Lower leg skin (tissue), 3 donors: ENCODE measurements around the gene PPP1R10.

ENCODE experiments used
- POLR2A ChIP-seq, 2 donors: fragments of 450-650 bp; IDR thresholded peaks; one replicate each; pipeline ENCODE4 v1.6.1; 2016 to 2017; ENCODE audit warnings: antibody characterized with exemption in 2 of 2, mild to moderate bottlenecking in 1 of 2, moderate library complexity in 1 of 2
- TF ChIP-seq, protein P1 (sequence below), 3 donors: fragments of 450-650 bp; IDR thresholded peaks; one replicate each; pipeline ENCODE4 v1.5.1; 2016; ENCODE audit warnings: antibody characterized with exemption in 3 of 3, mild to moderate bottlenecking in 3 of 3, moderate library complexity in 2 of 3

DNA sequence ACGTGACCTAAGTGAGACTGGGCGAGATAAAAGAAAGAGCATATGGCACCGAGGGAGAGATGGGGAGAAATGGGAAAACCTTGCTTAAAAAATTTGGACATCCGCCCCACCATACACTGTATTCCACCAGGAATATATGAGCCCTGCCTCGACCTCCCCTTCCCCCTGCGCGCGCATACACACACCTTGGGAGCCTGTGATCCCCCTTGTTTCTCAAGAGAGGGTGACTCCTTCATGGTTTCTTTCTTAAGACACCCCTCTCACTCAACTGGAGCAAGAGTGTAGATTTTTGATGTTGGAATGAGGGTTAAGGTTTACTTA lies 45.3 kb downstream of the PPP1R10 start:
- TF ChIP-seq, protein P1, sequence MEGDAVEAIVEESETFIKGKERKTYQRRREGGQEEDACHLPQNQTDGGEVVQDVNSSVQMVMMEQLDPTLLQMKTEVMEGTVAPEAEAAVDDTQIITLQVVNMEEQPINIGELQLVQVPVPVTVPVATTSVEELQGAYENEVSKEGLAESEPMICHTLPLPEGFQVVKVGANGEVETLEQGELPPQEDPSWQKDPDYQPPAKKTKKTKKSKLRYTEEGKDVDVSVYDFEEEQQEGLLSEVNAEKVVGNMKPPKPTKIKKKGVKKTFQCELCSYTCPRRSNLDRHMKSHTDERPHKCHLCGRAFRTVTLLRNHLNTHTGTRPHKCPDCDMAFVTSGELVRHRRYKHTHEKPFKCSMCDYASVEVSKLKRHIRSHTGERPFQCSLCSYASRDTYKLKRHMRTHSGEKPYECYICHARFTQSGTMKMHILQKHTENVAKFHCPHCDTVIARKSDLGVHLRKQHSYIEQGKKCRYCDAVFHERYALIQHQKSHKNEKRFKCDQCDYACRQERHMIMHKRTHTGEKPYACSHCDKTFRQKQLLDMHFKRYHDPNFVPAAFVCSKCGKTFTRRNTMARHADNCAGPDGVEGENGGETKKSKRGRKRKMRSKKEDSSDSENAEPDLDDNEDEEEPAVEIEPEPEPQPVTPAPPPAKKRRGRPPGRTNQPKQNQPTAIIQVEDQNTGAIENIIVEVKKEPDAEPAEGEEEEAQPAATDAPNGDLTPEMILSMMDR (IDR thresholded peaks at IDR 0.05): no peak
- no peak for TF ChIP-seq POLR2A (IDR thresholded peaks at IDR 0.05)
